Fibroblast of lung (primary cell): Measurements from ENCODE around the gene CDH4.

Experiments
- EZH2 ChIP-seq: IDR thresholded peaks from 2 replicates; pipeline ENCODE4 v1.5.1; 2012; ENCODE audit warnings: low read length, control low read depth, mild to moderate bottlenecking; ENCODE audit errors: missing control alignments
- TF ChIP-seq, protein P1 (sequence below), 2 donors: IDR thresholded peaks in 1 of 2; conservative IDR thresholded peaks in 1 of 2; 1 replicate in 1 of 2; 2 replicates in 1 of 2; pipeline ENCODE4 v1.5.1; 2011 to 2012; ENCODE audit warnings: low read length in 2 of 2, control low read depth in 1 of 2, inconsistent platforms in 1 of 2, low read depth in 1 of 2, mild to moderate bottlenecking in 1 of 2

DNA sequence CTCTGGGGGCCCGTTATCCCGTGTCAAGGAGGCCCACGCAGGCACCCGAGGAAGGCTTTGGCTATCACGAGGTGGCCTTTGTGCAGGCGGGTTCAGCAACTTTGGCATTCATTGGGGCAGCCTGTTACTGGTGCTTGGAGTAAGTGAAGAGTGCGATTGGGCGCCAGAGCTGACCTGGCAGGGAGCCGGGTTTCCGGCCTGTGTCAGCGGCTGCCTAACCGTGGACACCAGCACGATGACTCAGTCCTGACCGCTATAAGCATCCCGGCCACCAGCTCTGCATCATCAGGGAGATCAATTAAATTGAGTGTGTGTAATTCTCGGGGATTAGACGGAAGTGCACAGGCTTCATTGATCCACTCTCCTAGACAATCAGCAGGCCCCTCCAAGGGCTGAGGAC lies 45.9 kb downstream of the CDH4 start:
- TF ChIP-seq, protein P1, sequence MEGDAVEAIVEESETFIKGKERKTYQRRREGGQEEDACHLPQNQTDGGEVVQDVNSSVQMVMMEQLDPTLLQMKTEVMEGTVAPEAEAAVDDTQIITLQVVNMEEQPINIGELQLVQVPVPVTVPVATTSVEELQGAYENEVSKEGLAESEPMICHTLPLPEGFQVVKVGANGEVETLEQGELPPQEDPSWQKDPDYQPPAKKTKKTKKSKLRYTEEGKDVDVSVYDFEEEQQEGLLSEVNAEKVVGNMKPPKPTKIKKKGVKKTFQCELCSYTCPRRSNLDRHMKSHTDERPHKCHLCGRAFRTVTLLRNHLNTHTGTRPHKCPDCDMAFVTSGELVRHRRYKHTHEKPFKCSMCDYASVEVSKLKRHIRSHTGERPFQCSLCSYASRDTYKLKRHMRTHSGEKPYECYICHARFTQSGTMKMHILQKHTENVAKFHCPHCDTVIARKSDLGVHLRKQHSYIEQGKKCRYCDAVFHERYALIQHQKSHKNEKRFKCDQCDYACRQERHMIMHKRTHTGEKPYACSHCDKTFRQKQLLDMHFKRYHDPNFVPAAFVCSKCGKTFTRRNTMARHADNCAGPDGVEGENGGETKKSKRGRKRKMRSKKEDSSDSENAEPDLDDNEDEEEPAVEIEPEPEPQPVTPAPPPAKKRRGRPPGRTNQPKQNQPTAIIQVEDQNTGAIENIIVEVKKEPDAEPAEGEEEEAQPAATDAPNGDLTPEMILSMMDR (conservative IDR thresholded peaks at IDR 0.05 in 1 of 2, IDR thresholded peaks at IDR 0.05 in 1 of 2; ENCODE audit: low read depth in 1 of 2, low read length in 2 of 2): no peak
- TF ChIP-seq EZH2: no peak
